Measurements from ENCODE around the gene PROS1. TPM values are rescaled to one million over a fixed set of nuclear protein-coding genes. Genes with fewer than 3 reads are reported as not detected.

The PROS1 gene
- under 1 TPM in 1 of 2 experiments, not detected in 1; 0.20 TPM for total RNA-seq

- H3K27me3 Mint-ChIP-seq = peaks cover 10% of the 10 kb centered on the region
- peaks cover 8% of the 10 kb centered on the region for H3K4me1 Mint-ChIP-seq (ENCODE audit: low read depth)
- ATAC-seq (peak; percentile 93), DNase-seq (peak; percentile 63)
- intact Hi-C loops (cut with micrococcal nuclease) = no loop called here
- CTCF ChIA-PET = interaction anchor here (0.7 to 2.1 kb wide), 4 partner anchors 8 to 108 kb away, joined by 3 to 6 read pairs (median 4); no protein-coding TSS in a partner anchor
- peak within 1 kb of the TSS; percentile 81 for H3K4me3 Mint-ChIP-seq
- H3K9me3 Mint-ChIP-seq = no peaks in the 10 kb centered on the region
- POLR2A ChIA-PET = interaction anchor here (0.6 kb wide), 1 partner anchor 134 kb away, joined by 3 read pairs; no protein-coding TSS in a partner anchor
- H3K36me3 Mint-ChIP-seq (ENCODE audit: low read depth) = no peaks in the 10 kb centered on the region
- TF ChIP-seq, protein P1, sequence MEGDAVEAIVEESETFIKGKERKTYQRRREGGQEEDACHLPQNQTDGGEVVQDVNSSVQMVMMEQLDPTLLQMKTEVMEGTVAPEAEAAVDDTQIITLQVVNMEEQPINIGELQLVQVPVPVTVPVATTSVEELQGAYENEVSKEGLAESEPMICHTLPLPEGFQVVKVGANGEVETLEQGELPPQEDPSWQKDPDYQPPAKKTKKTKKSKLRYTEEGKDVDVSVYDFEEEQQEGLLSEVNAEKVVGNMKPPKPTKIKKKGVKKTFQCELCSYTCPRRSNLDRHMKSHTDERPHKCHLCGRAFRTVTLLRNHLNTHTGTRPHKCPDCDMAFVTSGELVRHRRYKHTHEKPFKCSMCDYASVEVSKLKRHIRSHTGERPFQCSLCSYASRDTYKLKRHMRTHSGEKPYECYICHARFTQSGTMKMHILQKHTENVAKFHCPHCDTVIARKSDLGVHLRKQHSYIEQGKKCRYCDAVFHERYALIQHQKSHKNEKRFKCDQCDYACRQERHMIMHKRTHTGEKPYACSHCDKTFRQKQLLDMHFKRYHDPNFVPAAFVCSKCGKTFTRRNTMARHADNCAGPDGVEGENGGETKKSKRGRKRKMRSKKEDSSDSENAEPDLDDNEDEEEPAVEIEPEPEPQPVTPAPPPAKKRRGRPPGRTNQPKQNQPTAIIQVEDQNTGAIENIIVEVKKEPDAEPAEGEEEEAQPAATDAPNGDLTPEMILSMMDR (IDR thresholded peaks at IDR 0.05) = no peak
- H3K27ac Mint-ChIP-seq = no peak within 1 kb of the TSS
These were observed at the start of gene PROS1 for GRCh38 chr3:93973131-93974126. TSS of gene PROS1 (minus strand) at chr3:93973896. CDS start at chr3:93973749, 147 bp downstream.

DNA sequence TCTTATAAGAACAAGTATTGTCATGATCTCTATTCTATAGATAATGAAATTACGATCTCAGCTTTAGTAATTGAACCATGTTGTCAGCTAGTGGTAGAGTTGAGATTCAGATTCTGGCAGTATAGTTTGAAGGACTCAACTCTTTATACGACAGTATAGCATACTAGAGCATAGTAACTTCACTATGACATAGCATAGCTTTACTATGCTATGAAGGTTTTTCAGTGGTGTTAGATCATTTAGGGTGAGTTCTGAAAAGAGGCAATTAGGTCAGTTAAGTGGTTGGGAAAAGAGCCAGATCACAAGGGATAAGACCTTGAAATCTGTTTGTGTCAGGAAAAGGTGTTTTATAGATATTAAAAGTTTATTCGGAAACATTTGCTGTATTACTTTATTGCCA lies 46.6 kb upstream of the PROS1 start:
- TF ChIP-seq, protein P1 (IDR thresholded peaks at IDR 0.05) = no peak
- Mint-ChIP-seq H3K4me3 (no peak overlapping the region), H3K27me3 (no peaks in the 10 kb centered on the region), H3K27ac (no peak overlapping the region), H3K4me1 (ENCODE audit: low read depth) (no peaks in the 10 kb centered on the region), H3K9me3 (no peaks in the 10 kb centered on the region), H3K36me3 (ENCODE audit: low read depth) (peaks cover 3% of the 10 kb centered on the region)
- ATAC-seq (no peak), DNase-seq (no peak)
- intact Hi-C loops (cut with micrococcal nuclease) = no loop called here
- POLR2A ChIA-PET = no interaction called here
- CTCF ChIA-PET = interaction anchor here (0.6 kb wide), 1 partner anchor 29 kb away, joined by 4 read pairs; no protein-coding TSS in a partner anchor

GRCh38 chr3:94019659-94020058 lies 46.0 kb upstream of the PROS1 start:
- CTCF ChIA-PET = interaction anchor here (0.6 kb wide), 1 partner anchor 29 kb away, joined by 4 read pairs; no protein-coding TSS in a partner anchor
- intact Hi-C loops (cut with micrococcal nuclease) = no loop called here
- TF ChIP-seq, protein P1 (IDR thresholded peaks at IDR 0.05) = no peak

GRCh38 chr3:94015025-94015424 lies 41.3 kb upstream of the PROS1 start:
- no peak for ATAC-seq
- no peaks in the 10 kb centered on the region for H3K27me3 Mint-ChIP-seq
- no peak overlapping the region for H3K27ac Mint-ChIP-seq
- peaks cover 28% of the 10 kb centered on the region for H3K4me1 Mint-ChIP-seq (ENCODE audit: low read depth)
- TF ChIP-seq, protein P1 (IDR thresholded peaks at IDR 0.05) = no peak
- ChIA-PET POLR2A (interaction anchor here (0.6 to 1.8 kb wide), 2 partner anchors 11 to 47 kb away, joined by 4 to 6 read pairs; partner anchors contain the start of genes DHFR2 and NSUN3), CTCF (interaction anchor here (0.7 to 2.1 kb wide), 4 partner anchors 13 to 46 kb away, joined by 3 to 4 read pairs (median 3); partner anchors contain the start of gene STX19)
- intact Hi-C loops (cut with micrococcal nuclease) = no loop called here
- DNase-seq = no peak
- H3K9me3 Mint-ChIP-seq = no peaks in the 10 kb centered on the region
- no peak overlapping the region for H3K4me3 Mint-ChIP-seq
- H3K36me3 Mint-ChIP-seq (ENCODE audit: low read depth) = peaks cover 10% of the 10 kb centered on the region

More at GRCh38 chr3:94019659-94020058, 46.0 kb upstream of the PROS1 start:
- Mint-ChIP-seq H3K27ac (no peak overlapping the region), H3K36me3 (ENCODE audit: low read depth) (peaks cover 7% of the 10 kb centered on the region), H3K4me1 (ENCODE audit: low read depth) (peaks cover 5% of the 10 kb centered on the region), H3K27me3 (no peaks in the 10 kb centered on the region), H3K4me3 (no peak overlapping the region), H3K9me3 (no peaks in the 10 kb centered on the region)
- ATAC-seq (no peak), DNase-seq (no peak)
- POLR2A ChIA-PET = no interaction called here
